Common myeloid progenitor, CD34-positive (primary cell): ENCODE results near the gene PRSS56.

Experiments
- CTCF ChIA-PET: fragments of 350-600 bp; sonication (Branson Sonifier 250); formaldehyde crosslinking; loops from one replicate; lab custom pipeline; 2021; ENCODE audit warnings: antibody characterized with exemption; lab: Charles Lee
- POLR2A ChIA-PET: fragments of 350-600 bp; sonication (Branson Sonifier 250); formaldehyde crosslinking; loops from one replicate; lab custom pipeline; 2021; ENCODE audit warnings: antibody characterized with exemption; lab: Charles Lee
- DNase-seq, 3 donors: peaks; one replicate each; pipeline versions ENCODE4 v3.0.0 to v3.0.0-alpha.2; 2013
- H3K27ac ChIP-seq, 2 experiments: 1 replicate in 1 of 2; 2 replicates in 1 of 2; pipeline ENCODE4 v1.7.0; 2013; ENCODE audit warnings: inconsistent platforms in 2 of 2, low read length in 2 of 2, mild to moderate bottlenecking in 2 of 2, low read depth in 1 of 2, moderate library complexity in 1 of 2; ENCODE audit not compliant: severe bottlenecking in 2 of 2, insufficient read depth in 1 of 2, poor library complexity in 1 of 2
- H3K27me3 ChIP-seq, 5 experiments: replicated peaks in 2 of 5; 1 replicate in 3 of 5; 2 replicates in 2 of 5; pipeline versions ENCODE4 v1.6.1 to v1.7.0; 2013; ENCODE audit warnings: low read length in 4 of 5, mild to moderate bottlenecking in 2 of 5, moderate library complexity in 2 of 5, inconsistent platforms in 1 of 5; ENCODE audit not compliant: insufficient read depth in 5 of 5, control insufficient read depth in 4 of 5
- H3K36me3 ChIP-seq, 4 experiments: 1 replicate in 2 of 4; 2 replicates in 2 of 4; pipeline versions ENCODE4 v1.6.1 to v1.7.0; 2013; ENCODE audit warnings: low read length in 3 of 4, control low read depth in 1 of 4, mild to moderate bottlenecking in 1 of 4; ENCODE audit not compliant: control insufficient read depth in 4 of 4, insufficient read depth in 4 of 4
- H3K4me1 ChIP-seq, 4 experiments: 1 replicate in 3 of 4; 2 replicates in 1 of 4; pipeline versions ENCODE4 v1.6.1 to v1.7.1; 2013; ENCODE audit warnings: low read length in 3 of 4, mild to moderate bottlenecking in 3 of 4, control low read depth in 1 of 4, inconsistent platforms in 1 of 4, moderate library complexity in 1 of 4; ENCODE audit not compliant: control insufficient read depth in 4 of 4, insufficient read depth in 4 of 4; ENCODE audit errors: control extremely low read depth in 1 of 4
- H3K4me3 ChIP-seq, 7 experiments: 1 replicate in 4 of 7; 2 replicates in 3 of 7; pipeline versions ENCODE4 v1.5.1 to v1.7.0; 2013; ENCODE audit warnings: mild to moderate bottlenecking in 7 of 7, low read length in 6 of 7, moderate library complexity in 6 of 7, inconsistent platforms in 2 of 7, low read depth in 2 of 7, control low read depth in 1 of 7; ENCODE audit not compliant: insufficient read depth in 4 of 7, control insufficient read depth in 1 of 7; ENCODE audit errors: extremely low read depth in 1 of 7
- H3K9me3 ChIP-seq, 5 experiments: 1 replicate in 4 of 5; 2 replicates in 1 of 5; pipeline versions ENCODE4 v1.6.1 to v1.7.1; 2013; ENCODE audit warnings: low read length in 4 of 5, mild to moderate bottlenecking in 2 of 5, inconsistent platforms in 1 of 5, low read depth in 1 of 5, moderate library complexity in 1 of 5; ENCODE audit not compliant: control insufficient read depth in 4 of 5, insufficient read depth in 2 of 5; ENCODE audit errors: control extremely low read depth in 1 of 5
- WGBS: methylation state at CpG from one replicate; pipeline ENCODE4 v1.1.5; 2013; ENCODE audit not compliant: insufficient coverage; 5-methylcytosine and 5-hydroxymethylcytosine counted together

PRSS56 gene

GRCh38 chr2:232537079-232537478 is 16.9 kb downstream of the PRSS56 start:
- Histone ChIP-seq H3K27me3 (peaks cover 0 to 13% (median 3%) of the 10 kb centered on the region in 5 experiments), H3K4me1 (peaks cover 0 to 20% (median 7%) of the 10 kb centered on the region in 4 experiments), H3K27ac (no peak overlapping the region), H3K36me3 (no peaks in the 10 kb centered on the region), H3K9me3 (peaks cover 0 to 7% (median 6%) of the 10 kb centered on the region in 5 experiments), H3K4me3 (no peak overlapping the region)
- ChIA-PET POLR2A (no interaction called here), CTCF (no interaction called here)
- no peak for DNase-seq
- 73% methylated on average over 2 of the region's 5 CpGs for WGBS

GRCh38 chr2:232537499-232537898 is 17.3 kb downstream of the PRSS56 start:
- ChIA-PET POLR2A (no interaction called here), CTCF (no interaction called here)
- 100% methylated on average over 4 of the region's 4 CpGs for WGBS
- no peak for DNase-seq
- no peaks in the 10 kb centered on the region for H3K36me3 ChIP-seq
- H3K27ac ChIP-seq: no peak overlapping the region
- peaks cover 0 to 7% (median 6%) of the 10 kb centered on the region in 5 experiments for H3K9me3 ChIP-seq
- H3K4me3 ChIP-seq: no peak overlapping the region
- peaks cover 0 to 20% (median 7%) of the 10 kb centered on the region in 4 experiments for H3K4me1 ChIP-seq
- peaks cover 0 to 13% (median 3%) of the 10 kb centered on the region in 5 experiments for H3K27me3 ChIP-seq

- H3K27me3 ChIP-seq: peaks cover 0 to 13% (median 3%) of the 10 kb centered on the region in 5 experiments
- H3K27ac ChIP-seq: no peak overlapping the region
- CTCF ChIA-PET: interaction anchor here (0.7 kb wide), 1 partner anchor 515 kb away, joined by 3 read pairs; no protein-coding TSS in a partner anchor
- 0% methylated on average over 3 of the region's 4 CpGs for whole genome bisulfite sequencing
- POLR2A ChIA-PET: no interaction called here
- no peak for DNase-seq
- H3K4me1 ChIP-seq: peaks cover 0 to 20% (median 7%) of the 10 kb centered on the region in 4 experiments
- peaks cover 0 to 7% (median 6%) of the 10 kb centered on the region in 5 experiments for H3K9me3 ChIP-seq
- no peak overlapping the region for H3K4me3 ChIP-seq
- no peaks in the 10 kb centered on the region for H3K36me3 ChIP-seq
Measured at GRCh38 chr2:232538671-232539070, 18.5 kb downstream of the PRSS56 start.

- no peak for DNase-seq
- peaks cover 0 to 13% (median 3%) of the 10 kb centered on the region in 5 experiments for H3K27me3 ChIP-seq
- no peak within 1 kb of the TSS for H3K27ac ChIP-seq
- no peak within 1 kb of the TSS for H3K4me3 ChIP-seq
- peaks cover 0 to 7% (median 6%) of the 10 kb centered on the region in 5 experiments for H3K9me3 ChIP-seq
- WGBS: 68% methylated on average over 16 of the region's 23 CpGs
- POLR2A ChIA-PET: no interaction called here
- CTCF ChIA-PET: interaction anchor here (1.0 kb wide), 1 partner anchor 93 kb away, joined by 3 read pairs; no protein-coding TSS in a partner anchor
- H3K4me1 ChIP-seq: peaks cover 0 to 20% (median 7%) of the 10 kb centered on the region in 4 experiments
- H3K36me3 ChIP-seq: peaks cover 0 to 2% (median 0%) of the 10 kb centered on the region in 4 experiments
Measured at GRCh38 chr2:232539298-232540231, 19.4 kb downstream of the PRSS56 start, which contains the start of gene CHRNG. TSS of gene CHRNG (plus strand) at chr2:232539692. CDS start at chr2:232539748, 56 bp downstream.

- Histone ChIP-seq H3K27me3 (peaks cover 0 to 13% (median 3%) of the 10 kb centered on the region in 5 experiments), H3K4me3 (no peak overlapping the region), H3K27ac (no peak overlapping the region), H3K36me3 (peaks cover 0 to 6% (median 2%) of the 10 kb centered on the region in 4 experiments), H3K4me1 (peaks cover 0 to 20% (median 7%) of the 10 kb centered on the region in 4 experiments), H3K9me3 (peaks cover 0 to 7% (median 6%) of the 10 kb centered on the region in 5 experiments)
- no peak for DNase-seq
- 91% methylated on average over 14 of the region's 17 CpGs for WGBS
- CTCF ChIA-PET: interaction anchor here (1.0 kb wide), 1 partner anchor 94 kb away, joined by 3 read pairs; no protein-coding TSS in a partner anchor
- POLR2A ChIA-PET: no interaction called here
Measured at GRCh38 chr2:232540441-232541041, 20.4 kb downstream of the PRSS56 start.

- peak; percentile 31 to 62 (median 48) for DNase-seq
- 46% methylated on average over 12 of the region's 19 CpGs for WGBS
- Histone ChIP-seq H3K27me3 (peaks cover 0 to 13% (median under 1%) of the 10 kb centered on the region in 5 experiments), H3K27ac (no peak overlapping the region), H3K4me3 (no peak overlapping the region), H3K36me3 (peaks cover 2 to 11% (median 6%) of the 10 kb centered on the region in 4 experiments), H3K4me1 (peaks cover 0 to 25% (median 8%) of the 10 kb centered on the region in 4 experiments), H3K9me3 (peaks cover 0 to 3% (median under 1%) of the 10 kb centered on the region in 5 experiments)
- POLR2A ChIA-PET: no interaction called here
- CTCF ChIA-PET: no interaction called here
Measured at GRCh38 chr2:232541195-232541960, 21.2 kb downstream of the PRSS56 start.
